ENCODE results near the gene CWC22.
"Not testable (repeated sequence)": the region's sequence is repeated elsewhere in the genome, so short reads cannot be mapped to it uniquely, and the experiment has no call there.

CWC22 gene

DNA sequence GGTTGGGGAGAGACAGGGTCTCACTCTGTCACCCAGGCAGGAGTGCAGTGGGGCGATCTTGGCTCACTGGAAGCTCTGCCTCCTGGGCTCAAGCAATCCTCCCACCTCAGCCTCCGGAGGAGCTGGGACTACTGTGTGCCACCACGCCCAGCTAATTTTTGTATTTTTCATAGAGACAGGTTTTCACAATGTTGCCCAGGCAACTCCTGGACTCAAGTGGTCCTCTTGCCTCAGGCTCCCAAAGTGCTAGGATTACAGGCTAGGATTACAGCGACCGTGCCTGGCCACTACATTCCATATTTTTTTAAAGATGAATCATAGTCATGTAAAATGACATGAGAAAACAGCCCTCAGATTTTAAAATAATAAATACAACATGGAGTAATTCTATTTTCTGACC lies 32.3 kb downstream of the CWC22 start:
- Histone ChIP-seq H3K36me3 (ENCODE audit: control insufficient read depth, low read depth, low read length) (peaks cover 43% of the 10 kb centered on the region), H3K9ac (ENCODE audit: low read length) (no peak overlapping the region), H3K9me3 (ENCODE audit: control insufficient read depth, low read depth, low read length) (no peaks in the 10 kb centered on the region), H3K4me1 (ENCODE audit: control insufficient read depth, low read depth, low read length) (no peaks in the 10 kb centered on the region), H3K27ac (ENCODE audit: low read length) (no peak overlapping the region), H3K4me3 (ENCODE audit: low read length) (no peak overlapping the region), H3K27me3 (ENCODE audit: control insufficient read depth, insufficient read depth, low read length) (no peaks in the 10 kb centered on the region)

GRCh38 chr2:179966778-179967394 lies 40.2 kb downstream of the CWC22 start:
- no peak overlapping the region for H3K4me3 ChIP-seq (ENCODE audit: low read length)
- H3K9me3 ChIP-seq (ENCODE audit: control insufficient read depth, low read depth, low read length): no peaks in the 10 kb centered on the region
- H3K9ac ChIP-seq (ENCODE audit: low read length): no peak overlapping the region
- peaks cover 61% of the 10 kb centered on the region for H3K36me3 ChIP-seq (ENCODE audit: control insufficient read depth, low read depth, low read length)
- H3K27me3 ChIP-seq (ENCODE audit: control insufficient read depth, insufficient read depth, low read length): no peaks in the 10 kb centered on the region
- H3K4me1 ChIP-seq (ENCODE audit: control insufficient read depth, low read depth, low read length): peaks cover 10% of the 10 kb centered on the region
- H3K27ac ChIP-seq (ENCODE audit: low read length): no peak overlapping the region

GRCh38 chr2:179965291-179966258 lies 41.5 kb downstream of the CWC22 start:
- Histone ChIP-seq H3K27ac (ENCODE audit: low read length) (no peak overlapping the region), H3K9me3 (ENCODE audit: control insufficient read depth, low read depth, low read length) (no peaks in the 10 kb centered on the region), H3K27me3 (ENCODE audit: control insufficient read depth, insufficient read depth, low read length) (no peaks in the 10 kb centered on the region), H3K4me3 (ENCODE audit: low read length) (no peak overlapping the region), H3K36me3 (ENCODE audit: control insufficient read depth, low read depth, low read length) (peaks cover 59% of the 10 kb centered on the region), H3K4me1 (ENCODE audit: control insufficient read depth, low read depth, low read length) (peaks cover 10% of the 10 kb centered on the region), H3K9ac (ENCODE audit: low read length) (no peak overlapping the region)

- Histone ChIP-seq H3K36me3 (ENCODE audit: control insufficient read depth, low read depth, low read length) (peaks cover 43% of the 10 kb centered on the region), H3K4me1 (ENCODE audit: control insufficient read depth, low read depth, low read length) (peaks cover 10% of the 10 kb centered on the region), H3K9ac (ENCODE audit: low read length) (no peak overlapping the region), H3K27me3 (ENCODE audit: control insufficient read depth, insufficient read depth, low read length) (no peaks in the 10 kb centered on the region), H3K9me3 (ENCODE audit: control insufficient read depth, low read depth, low read length) (no peaks in the 10 kb centered on the region), H3K27ac (ENCODE audit: low read length) (no peak overlapping the region), H3K4me3 (ENCODE audit: low read length) (no peak overlapping the region)
These were observed 43.5 kb downstream of the CWC22 start for GRCh38 chr2:179963626-179964025.

- H3K27me3 ChIP-seq (ENCODE audit: control insufficient read depth, insufficient read depth, low read length); H3K9ac ChIP-seq (ENCODE audit: low read length); H3K27ac ChIP-seq (ENCODE audit: low read length); H3K9me3 ChIP-seq (ENCODE audit: control insufficient read depth, low read depth, low read length); H3K4me1 ChIP-seq (ENCODE audit: control insufficient read depth, low read depth, low read length); H3K4me3 ChIP-seq (ENCODE audit: low read length): not testable (repeated sequence)
- peaks cover 30% of the 10 kb centered on the region for H3K36me3 ChIP-seq (ENCODE audit: control insufficient read depth, low read depth, low read length)
These were observed 48.8 kb downstream of the CWC22 start for GRCh38 chr2:179958251-179958650.

DNA sequence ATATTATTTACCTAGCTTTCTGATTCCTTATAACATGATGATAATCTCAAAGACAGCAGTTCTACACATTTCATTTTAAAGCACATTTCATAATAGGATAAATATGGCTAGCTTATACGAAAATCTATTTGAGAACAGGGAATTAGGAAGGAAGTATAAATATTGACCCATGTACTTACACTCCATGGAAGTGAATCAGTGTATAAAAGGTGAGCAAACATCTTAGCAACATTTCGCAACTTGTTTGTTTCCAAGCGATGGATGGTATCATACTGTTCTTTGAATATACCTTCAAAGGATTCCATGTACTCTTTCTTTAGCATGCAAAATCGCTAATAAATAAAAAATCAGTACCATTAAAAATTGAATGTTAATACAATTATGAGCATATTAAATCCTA lies 53.1 kb downstream of the CWC22 start:
- Histone ChIP-seq H3K27me3 (ENCODE audit: control insufficient read depth, insufficient read depth, low read length) (no peaks in the 10 kb centered on the region), H3K4me1 (ENCODE audit: control insufficient read depth, low read depth, low read length) (no peaks in the 10 kb centered on the region), H3K9me3 (ENCODE audit: control insufficient read depth, low read depth, low read length) (no peaks in the 10 kb centered on the region), H3K4me3 (ENCODE audit: low read length) (no peak overlapping the region), H3K27ac (ENCODE audit: low read length) (no peak overlapping the region), H3K9ac (ENCODE audit: low read length) (no peak overlapping the region), H3K36me3 (ENCODE audit: control insufficient read depth, low read depth, low read length) (peaks cover 60% of the 10 kb centered on the region)

DNA sequence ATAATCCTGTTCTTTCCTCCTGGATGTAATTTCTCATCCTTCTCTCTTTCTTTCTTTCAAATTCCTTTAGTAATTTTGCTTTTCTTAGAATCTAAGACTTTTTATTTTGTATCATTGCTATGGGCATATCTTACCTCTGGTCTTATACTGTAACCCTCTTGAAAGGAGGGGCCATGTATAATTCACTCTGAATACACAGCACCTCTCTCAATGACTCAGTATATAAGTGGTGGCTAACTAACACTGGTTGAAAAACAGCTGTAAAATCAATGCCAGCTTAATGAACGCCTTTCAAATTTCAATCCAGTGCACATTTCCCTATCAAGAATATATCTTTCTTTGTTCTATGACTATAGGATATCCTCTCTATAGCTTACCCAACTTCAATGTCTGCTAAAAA lies 53.7 kb downstream of the CWC22 start:
- H3K9me3 ChIP-seq (ENCODE audit: control insufficient read depth, low read depth, low read length): no peaks in the 10 kb centered on the region
- H3K9ac ChIP-seq (ENCODE audit: low read length): no peak overlapping the region
- peaks cover 59% of the 10 kb centered on the region for H3K36me3 ChIP-seq (ENCODE audit: control insufficient read depth, low read depth, low read length)
- H3K4me1 ChIP-seq (ENCODE audit: control insufficient read depth, low read depth, low read length): no peaks in the 10 kb centered on the region
- no peak overlapping the region for H3K27ac ChIP-seq (ENCODE audit: low read length)
- no peaks in the 10 kb centered on the region for H3K27me3 ChIP-seq (ENCODE audit: control insufficient read depth, insufficient read depth, low read length)
- no peak overlapping the region for H3K4me3 ChIP-seq (ENCODE audit: low read length)

- H3K36me3 ChIP-seq (ENCODE audit: control insufficient read depth, low read depth, low read length): peaks cover 62% of the 10 kb centered on the region
- no peak overlapping the region for H3K4me3 ChIP-seq (ENCODE audit: low read length)
- H3K27me3 ChIP-seq (ENCODE audit: control insufficient read depth, insufficient read depth, low read length): no peaks in the 10 kb centered on the region
- no peak overlapping the region for H3K27ac ChIP-seq (ENCODE audit: low read length)
- no peaks in the 10 kb centered on the region for H3K9me3 ChIP-seq (ENCODE audit: control insufficient read depth, low read depth, low read length)
- H3K4me1 ChIP-seq (ENCODE audit: control insufficient read depth, low read depth, low read length): no peaks in the 10 kb centered on the region
- no peak overlapping the region for H3K9ac ChIP-seq (ENCODE audit: low read length)
These were observed 54.4 kb downstream of the CWC22 start for GRCh38 chr2:179952658-179953057.

- Histone ChIP-seq H3K9ac (ENCODE audit: low read length) (no peak overlapping the region), H3K27ac (ENCODE audit: low read length) (no peak overlapping the region), H3K36me3 (ENCODE audit: control insufficient read depth, low read depth, low read length) (peaks cover 63% of the 10 kb centered on the region), H3K4me1 (ENCODE audit: control insufficient read depth, low read depth, low read length) (no peaks in the 10 kb centered on the region), H3K9me3 (ENCODE audit: control insufficient read depth, low read depth, low read length) (no peaks in the 10 kb centered on the region), H3K27me3 (ENCODE audit: control insufficient read depth, insufficient read depth, low read length) (no peaks in the 10 kb centered on the region), H3K4me3 (ENCODE audit: low read length) (no peak overlapping the region)
These were observed 55.4 kb downstream of the CWC22 start for GRCh38 chr2:179951680-179952079.

DNA sequence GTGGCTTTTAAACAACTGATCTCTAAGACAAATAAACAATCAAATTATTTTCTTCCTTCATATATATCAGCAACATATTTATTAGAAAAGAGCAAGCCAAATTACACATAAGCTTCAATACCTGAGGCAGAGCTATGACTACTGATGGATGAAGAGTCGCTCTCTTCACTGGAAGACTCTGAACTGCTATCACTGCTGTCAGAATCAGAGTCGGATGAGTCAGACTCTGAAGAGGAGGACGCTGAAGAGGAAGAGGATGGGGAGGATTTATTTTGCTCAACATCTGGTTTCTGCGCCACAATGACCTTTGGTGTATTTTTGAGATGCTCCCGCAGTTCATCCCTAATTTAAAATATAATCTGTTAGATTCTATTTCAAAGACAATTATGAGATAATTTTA lies 56.7 kb downstream of the CWC22 start:
- H3K27ac ChIP-seq (ENCODE audit: low read length): no peak overlapping the region
- no peaks in the 10 kb centered on the region for H3K9me3 ChIP-seq (ENCODE audit: control insufficient read depth, low read depth, low read length)
- H3K4me3 ChIP-seq (ENCODE audit: low read length): no peak overlapping the region
- peaks cover 66% of the 10 kb centered on the region for H3K36me3 ChIP-seq (ENCODE audit: control insufficient read depth, low read depth, low read length)
- no peak overlapping the region for H3K9ac ChIP-seq (ENCODE audit: low read length)
- no peaks in the 10 kb centered on the region for H3K27me3 ChIP-seq (ENCODE audit: control insufficient read depth, insufficient read depth, low read length)
- no peaks in the 10 kb centered on the region for H3K4me1 ChIP-seq (ENCODE audit: control insufficient read depth, low read depth, low read length)

DNA sequence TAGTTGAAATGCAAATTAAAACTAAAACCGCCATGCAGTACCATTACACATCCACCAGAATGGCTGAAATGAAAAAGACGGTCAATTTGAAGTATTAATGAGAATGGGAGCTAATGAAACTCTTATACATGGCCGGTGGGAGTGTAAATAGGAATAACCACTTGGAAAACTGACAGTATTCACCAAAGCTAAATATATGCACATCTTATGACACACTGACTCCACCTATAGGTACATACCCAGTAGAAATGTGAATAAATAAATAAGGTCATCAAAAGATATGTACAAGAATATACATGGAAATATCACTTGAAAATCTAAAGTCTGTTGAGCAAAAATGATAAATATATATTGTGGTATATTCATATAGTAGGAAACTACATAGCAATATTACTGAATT lies 57.7 kb downstream of the CWC22 start:
- Histone ChIP-seq H3K9me3 (ENCODE audit: control insufficient read depth, low read depth, low read length) (no peaks in the 10 kb centered on the region), H3K27me3 (ENCODE audit: control insufficient read depth, insufficient read depth, low read length) (no peaks in the 10 kb centered on the region), H3K27ac (ENCODE audit: low read length) (no peak overlapping the region), H3K4me3 (ENCODE audit: low read length) (no peak overlapping the region), H3K9ac (ENCODE audit: low read length) (no peak overlapping the region), H3K36me3 (ENCODE audit: control insufficient read depth, low read depth, low read length) (peaks cover 69% of the 10 kb centered on the region), H3K4me1 (ENCODE audit: control insufficient read depth, low read depth, low read length) (no peaks in the 10 kb centered on the region)

DNA sequence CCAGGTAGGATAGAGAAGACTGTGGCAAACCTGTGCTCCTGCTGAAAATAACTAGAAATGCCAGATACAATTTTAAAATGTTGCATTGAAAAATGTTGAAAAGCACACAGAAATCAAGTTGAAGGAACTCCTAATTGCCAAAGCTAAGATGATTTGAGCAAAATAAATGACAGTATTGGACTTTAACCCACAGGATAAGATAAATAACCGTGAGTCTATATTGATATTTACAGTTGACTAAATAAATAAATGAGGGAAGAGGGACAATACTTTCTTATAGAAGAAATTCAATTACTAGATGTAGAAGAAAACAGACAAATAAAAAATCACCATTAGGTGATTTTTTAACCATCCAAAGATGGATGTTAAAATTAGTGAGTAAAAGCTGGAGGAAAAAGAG lies 59.0 kb downstream of the CWC22 start:
- Histone ChIP-seq H3K9ac (ENCODE audit: low read length) (no peak overlapping the region), H3K4me3 (ENCODE audit: low read length) (no peak overlapping the region), H3K4me1 (ENCODE audit: control insufficient read depth, low read depth, low read length) (no peaks in the 10 kb centered on the region), H3K36me3 (ENCODE audit: control insufficient read depth, low read depth, low read length) (peaks cover 56% of the 10 kb centered on the region), H3K27ac (ENCODE audit: low read length) (no peak overlapping the region), H3K27me3 (ENCODE audit: control insufficient read depth, insufficient read depth, low read length) (no peaks in the 10 kb centered on the region), H3K9me3 (ENCODE audit: control insufficient read depth, low read depth, low read length) (no peaks in the 10 kb centered on the region)

Data from iPS-18a (cell line).